Stimulated activated CD8-positive, alpha-beta memory T cell treated with anti-CD3 and anti-CD28 coated beads, Interleukin-7, amount 100 ng/mL, for 4 hours (primary cell): ENCODE measurements around the gene NLE1.

Source experiments
- DNase-seq, 2 donors: peaks; one replicate each; pipeline ENCODE4 v3.0.0-alpha.2; 2020; ENCODE audit warnings: low read depth in 2 of 2

Gene NLE1

DNA sequence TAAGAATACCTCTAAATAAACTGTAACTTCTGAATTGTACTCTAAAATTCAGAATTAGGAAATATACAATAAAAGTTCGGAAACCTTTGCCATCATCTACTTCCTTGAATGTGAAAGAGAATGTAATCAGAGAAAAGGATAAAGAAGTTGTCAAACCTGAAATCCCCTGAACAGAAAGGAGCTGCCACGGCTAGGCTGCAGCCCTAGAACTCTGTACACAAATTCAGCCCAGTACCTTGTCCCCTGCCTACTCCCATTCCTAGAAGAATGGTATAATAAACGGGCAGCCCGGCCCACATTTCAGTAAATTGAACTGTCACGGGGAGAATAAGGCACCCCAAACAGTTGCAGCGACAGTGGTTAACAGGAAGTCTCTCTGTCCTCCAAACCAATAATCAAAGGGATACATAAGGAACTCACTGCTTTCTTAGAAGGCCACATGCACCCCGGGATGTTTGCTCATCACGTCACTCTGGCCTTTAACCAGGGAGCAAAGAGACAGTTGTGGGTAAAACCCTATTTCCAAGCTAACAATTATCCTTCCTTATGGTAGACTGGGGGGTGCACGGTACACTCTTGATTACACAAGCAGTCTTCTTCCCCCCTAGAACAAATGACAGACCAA lies 54.3 kb downstream of the NLE1 start:
- peak in 1 of 2 donors; percentile 7 for DNase-seq

DNA sequence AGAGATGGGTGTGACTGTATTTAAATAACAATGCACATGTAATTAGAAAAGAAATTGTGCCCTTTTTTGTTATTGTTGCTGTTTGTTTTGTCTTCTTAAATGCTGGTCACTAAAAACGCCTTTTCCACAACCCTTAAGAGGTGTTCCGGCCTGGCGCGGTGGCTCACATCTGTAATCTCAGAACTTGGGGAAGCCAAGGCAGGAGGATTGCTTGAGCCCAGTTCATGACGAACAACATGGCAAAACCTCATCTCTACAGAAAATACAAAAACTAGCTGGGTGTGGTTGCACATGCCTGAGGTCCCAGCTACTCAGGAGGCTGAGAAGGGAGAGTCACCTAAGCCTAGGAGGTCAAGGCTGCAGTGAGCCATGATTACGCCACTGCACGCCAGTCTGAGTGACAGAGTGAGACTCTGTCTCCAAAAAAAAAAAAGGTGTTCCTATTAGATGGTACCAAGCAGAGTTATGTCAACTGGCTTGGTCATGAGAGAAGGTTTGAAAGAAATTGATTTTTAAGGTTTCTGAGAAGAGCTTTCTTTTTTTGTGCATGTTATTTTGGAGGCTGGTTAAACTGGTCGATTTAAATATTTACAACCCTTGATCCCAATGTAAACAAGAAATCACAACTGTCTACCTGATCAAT lies 55.1 kb downstream of the NLE1 start:
- DNase-seq: no peak

DNA sequence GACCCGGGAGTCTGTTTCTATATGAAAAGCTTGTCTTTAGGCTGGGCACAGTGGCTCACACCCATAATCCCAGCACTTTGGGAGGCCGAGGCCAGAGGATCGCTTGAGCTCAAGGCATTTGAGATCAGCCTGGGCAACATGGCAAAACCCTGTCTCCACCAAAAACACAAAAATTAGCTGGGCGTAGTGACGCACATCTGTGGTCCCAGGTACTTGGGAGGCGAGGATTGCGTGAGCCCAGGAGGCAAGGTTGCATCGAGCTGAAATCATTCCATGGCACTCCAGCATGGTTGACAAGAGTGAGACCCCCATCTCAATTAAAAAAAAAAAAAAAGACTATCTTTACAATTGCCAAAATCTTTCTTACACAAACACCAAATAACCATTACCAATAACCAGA lies 55.9 kb downstream of the NLE1 start:
- DNase-seq: no peak

DNA sequence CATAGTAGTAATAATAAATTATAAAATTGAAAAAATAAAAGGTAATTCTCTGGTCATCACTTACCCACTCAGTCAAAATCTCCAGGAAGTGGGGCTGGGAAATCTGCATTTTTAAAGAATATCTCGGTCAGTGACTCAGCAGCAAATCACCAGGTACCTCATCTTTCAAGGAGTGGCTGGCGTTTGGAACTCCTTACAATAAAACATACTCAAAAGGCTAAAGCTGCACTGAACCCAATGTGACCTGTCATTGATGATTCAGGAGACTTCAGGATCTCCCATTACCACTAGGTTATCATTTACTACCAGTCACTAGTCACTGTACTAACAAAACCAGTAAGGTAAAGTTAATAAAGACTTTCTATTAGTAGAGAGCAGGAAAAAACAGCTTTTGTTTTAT lies 57.1 kb downstream of the NLE1 start:
- DNase-seq: no peak

DNA sequence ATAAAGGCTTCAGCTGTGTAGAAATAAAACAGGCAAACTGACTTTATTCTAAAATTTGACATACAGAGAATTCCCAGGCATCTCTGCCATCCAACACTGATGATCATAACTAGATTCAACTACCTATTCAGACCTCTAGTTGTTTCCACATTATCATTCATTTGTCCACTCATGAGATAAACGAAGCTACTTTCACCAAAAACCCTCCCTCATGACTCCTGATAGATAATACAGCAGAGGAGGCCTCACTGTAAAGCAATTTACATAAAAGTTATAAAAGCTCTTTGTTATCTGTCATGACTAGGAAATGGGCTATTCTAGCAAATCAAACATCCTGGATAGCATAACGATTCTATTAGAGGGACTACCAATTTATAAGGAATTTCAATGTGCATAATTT lies 59.0 kb downstream of the NLE1 start:
- no peak for DNase-seq

DNA sequence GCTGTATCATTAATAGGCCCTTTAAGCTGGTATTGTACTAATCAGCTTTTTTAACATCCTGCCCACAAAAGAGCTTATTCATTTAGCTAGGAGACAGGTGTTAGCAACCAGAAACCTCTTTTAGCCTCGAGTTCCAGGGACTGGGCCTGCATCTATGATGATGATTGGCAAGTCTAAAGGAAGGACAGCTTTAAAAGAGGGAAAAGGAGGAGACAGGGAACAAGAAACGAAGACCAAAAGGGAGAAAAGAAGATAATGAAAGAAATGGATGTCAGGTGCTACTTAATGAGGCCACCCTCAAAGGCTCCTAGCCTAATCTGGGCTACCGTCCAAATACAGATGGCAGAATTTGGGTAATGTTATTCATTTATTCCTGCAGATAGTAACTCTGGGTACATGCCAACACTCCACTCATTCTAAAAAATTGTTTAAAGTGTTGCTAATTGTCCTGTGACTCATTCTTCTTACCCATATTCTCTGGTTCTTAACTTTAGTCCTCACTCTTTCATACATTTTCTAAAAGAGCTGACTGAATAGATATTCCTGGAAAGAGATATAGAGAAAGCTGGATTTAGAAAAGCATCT lies 59.9 kb downstream of the NLE1 start:
- DNase-seq: no peak

DNA sequence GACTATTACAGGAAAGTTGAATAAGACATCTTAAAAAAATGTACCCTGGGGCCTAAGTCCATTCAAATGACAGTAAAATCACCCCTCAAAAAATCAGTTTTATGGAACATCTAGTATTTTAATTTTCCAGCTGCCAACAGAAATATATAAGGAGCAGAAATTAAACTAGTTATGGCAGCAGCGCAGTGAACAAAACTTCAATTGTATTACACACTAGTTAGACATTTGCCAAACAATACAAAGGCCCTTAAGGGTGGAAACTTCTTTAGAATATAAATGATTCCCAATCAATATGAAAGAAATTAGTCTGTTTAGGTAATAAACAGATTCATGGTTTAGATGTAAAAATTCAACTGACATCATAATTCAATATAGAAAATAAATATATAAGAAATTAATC lies 60.5 kb downstream of the NLE1 start:
- DNase-seq: no peak

DNA sequence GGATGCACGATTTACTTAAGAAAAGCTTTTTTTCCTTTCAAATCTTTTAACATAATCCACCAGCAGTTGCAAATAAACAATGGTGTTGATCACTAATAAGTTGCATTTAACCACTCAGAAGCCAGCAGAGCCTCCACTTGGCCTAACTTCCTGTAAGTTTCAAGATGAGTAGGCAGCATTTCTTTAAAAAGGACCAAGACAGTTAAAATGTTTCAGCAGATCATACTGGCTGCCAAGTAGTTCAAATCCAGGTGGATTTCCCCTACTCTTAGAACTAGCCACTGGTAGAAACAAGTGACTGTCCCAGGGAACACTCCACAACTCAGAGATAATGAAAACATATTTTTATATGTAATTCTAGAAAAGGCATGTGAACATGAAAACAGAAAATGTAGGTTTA lies 61.6 kb downstream of the NLE1 start:
- DNase-seq: no peak

DNA sequence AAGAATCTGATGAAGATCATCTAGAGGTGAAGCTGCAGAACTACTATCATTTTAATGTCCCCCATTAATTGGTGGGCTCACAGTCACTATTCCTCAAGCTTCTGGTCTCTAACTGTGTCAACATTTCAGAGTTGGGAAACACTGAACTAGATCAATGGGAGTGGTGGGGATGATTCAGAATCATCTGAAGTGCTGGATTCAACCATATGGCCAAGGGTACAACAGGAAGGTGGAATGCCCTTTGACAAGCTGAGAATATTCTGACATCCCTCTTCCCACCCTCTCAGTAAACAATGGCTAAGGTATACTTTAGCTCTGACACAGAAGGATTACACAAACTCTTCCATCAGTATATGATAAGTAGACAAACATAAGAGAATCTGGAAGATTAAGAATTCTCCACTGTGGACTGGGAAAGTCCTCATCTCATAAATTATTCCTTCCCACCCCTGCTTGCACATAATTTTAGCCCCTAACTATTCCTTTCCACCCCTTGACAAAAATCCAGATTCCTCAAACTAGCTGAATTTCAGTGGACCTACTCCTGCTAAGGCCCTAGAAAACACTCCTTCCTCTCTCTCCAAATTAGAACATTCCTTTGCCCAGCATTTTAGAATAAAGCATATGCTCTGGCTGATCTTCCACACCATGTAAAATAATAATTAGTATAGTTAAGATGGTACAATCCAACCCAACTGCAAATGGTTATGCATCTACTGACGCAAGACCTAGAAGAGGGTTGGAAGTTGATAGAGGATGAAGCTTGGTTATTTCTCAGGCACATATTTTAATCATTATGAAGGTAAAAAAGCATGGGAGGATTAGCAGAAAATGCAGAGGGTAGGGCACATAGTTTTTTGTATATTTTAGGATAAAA lies 62.3 kb downstream of the NLE1 start:
- no peak for DNase-seq
